A549 (cell line): ENCODE results near the gene ZNF808. TPM values are rescaled to one million over a fixed set of nuclear protein-coding genes. Genes with fewer than 3 reads are reported as not detected.
"Not testable (repeated sequence)": the region's sequence is repeated elsewhere in the genome, so short reads cannot be mapped to it uniquely, and the experiment has no call there.

Experiments used
- ATAC-seq, 2 experiments: fragments of 200-7000 bp in 1 of 2; fragments of >200 bp in 1 of 2; cut with Nextera tagmentation in 1 of 2; cut with Tn5 transposase in 1 of 2; 3 replicates each; pipeline versions ENCODE4 v1.8.0 to v1.9.1; 2018 to 2020; ENCODE audit warnings: mild to moderate bottlenecking in 1 of 2, moderate library complexity in 1 of 2
- CTCF ChIA-PET: fragments of 300-600 bp; sonication (Branson Sonifier 250); formaldehyde crosslinking; extraction: SDS; loops from one replicate; lab custom pipeline; 2021; ENCODE audit warnings: antibody characterized with exemption, inconsistent platforms; lab: Yijun Ruan, JAX
- POLR2A ChIA-PET: fragments of 350-600 bp; formaldehyde crosslinking; extraction: SDS; loops from one replicate; lab custom pipeline; 2021; ENCODE audit warnings: antibody characterized with exemption, inconsistent platforms; lab: Yijun Ruan, JAX
- DNase-seq, 2 experiments: peaks; one replicate each; pipeline versions ENCODE4 v3.0.0 to v3.0.0-alpha.2; 2011 to 2016; ENCODE audit warnings: low read depth in 1 of 2, low spot score in 1 of 2
- FAIRE-seq: peaks from 2 replicates; lab custom pipeline; 2011; peaks lifted over from hg19 to GRCh38; lab: Jason Lieb, UNC
- H3K27ac ChIP-seq, 2 experiments: fragments of >200 bp; sonication (Bioruptor Twin); formaldehyde crosslinking; 3 replicates each; pipeline ENCODE4 v1.5.1; 2016 to 2017
- H3K4me1 ChIP-seq: fragments of >200 bp; sonication (Bioruptor Twin); formaldehyde crosslinking; 3 replicates; pipeline ENCODE4 v1.6.1; 2016
- H3K4me2 ChIP-seq: fragments of >200 bp; sonication (Bioruptor Twin); formaldehyde crosslinking; 3 replicates; pipeline ENCODE4 v1.6.1; 2016
- H3K4me3 ChIP-seq: fragments of >200 bp; sonication (Bioruptor Twin); formaldehyde crosslinking; 3 replicates; pipeline ENCODE4 v1.5.1; 2016
- H3K9me3 ChIP-seq: fragments of >200 bp; sonication (Bioruptor Twin); formaldehyde crosslinking; 3 replicates; pipeline ENCODE4 v1.6.1; 2016
- ATOH8 ChIP-seq: fragments of 250-450 bp; sonication (Bioruptor Pico); IDR thresholded peaks from 2 replicates; pipeline ENCODE4 v1.5.0; 2020; ENCODE audit warnings: low read depth, mild to moderate bottlenecking, moderate library complexity
- BHLHE40 ChIP-seq: IDR thresholded peaks from 2 replicates; pipeline ENCODE4 v1.6.1; 2012; ENCODE audit warnings: low read depth, low read length, inconsistent platforms
- CBX2 ChIP-seq: fragments of 200-600 bp; sonication (generic); IDR thresholded peaks from 2 replicates; pipeline ENCODE4 v1.6.1; 2016; ENCODE audit warnings: low read depth, mild to moderate bottlenecking, borderline replicate concordance
- ESRRA ChIP-seq: fragments of 150-350 bp; IDR thresholded peaks from 2 replicates; pipeline ENCODE4 v1.6.1; 2014; ENCODE audit warnings: mild to moderate bottlenecking, low read length, borderline replicate concordance
- GATA3 ChIP-seq: IDR thresholded peaks from 2 replicates; pipeline ENCODE4 v1.6.1; 2012; ENCODE audit warnings: borderline replicate concordance
- HEYL ChIP-seq: fragments of 250-450 bp; sonication (Bioruptor Pico); IDR thresholded peaks from 2 replicates; pipeline ENCODE4 v1.8.0; 2021; ENCODE audit warnings: mild to moderate bottlenecking, moderate library complexity
- HMGXB4 ChIP-seq: fragments of 250-450 bp; sonication (Bioruptor Pico); IDR thresholded peaks from 2 replicates; pipeline ENCODE4 v1.5.0; 2021; ENCODE audit warnings: mild to moderate bottlenecking, moderate library complexity, borderline replicate concordance
- HOXA7 ChIP-seq: fragments of 250-450 bp; sonication (Bioruptor Pico); IDR thresholded peaks from 2 replicates; pipeline ENCODE4 v1.5.0; 2020; ENCODE audit warnings: mild to moderate bottlenecking, moderate library complexity
- HOXB13 ChIP-seq: fragments of 250-450 bp; sonication (Bioruptor Pico); IDR thresholded peaks from 2 replicates; pipeline ENCODE4 v1.5.0; 2020; ENCODE audit warnings: low read depth, mild to moderate bottlenecking, moderate library complexity
- KDM5A ChIP-seq: fragments of 200-600 bp; sonication (generic); IDR thresholded peaks from 2 replicates; pipeline ENCODE4 v1.6.1; 2016; ENCODE audit warnings: antibody characterized with exemption, mild to moderate bottlenecking
- MAFK ChIP-seq: fragments of 450-650 bp; IDR thresholded peaks from 2 replicates; pipeline ENCODE4 v1.6.1; 2014; ENCODE audit not compliant: partially characterized antibody
- NPAS2 ChIP-seq: fragments of 250-450 bp; sonication (Bioruptor Pico); IDR thresholded peaks from 2 replicates; pipeline ENCODE4 v1.8.0; 2022; ENCODE audit warnings: mild to moderate bottlenecking, moderate library complexity, borderline replicate concordance
- POLR2AphosphoS2 ChIP-seq: conservative IDR thresholded peaks from 2 replicates; pipeline ENCODE4 v1.6.1; 2012; ENCODE audit warnings: low read length, improper control_type of control experiment, inconsistent platforms
- RNF2 ChIP-seq: fragments of 200-600 bp; sonication (generic); IDR thresholded peaks from 2 replicates; pipeline ENCODE4 v1.6.1; 2016; ENCODE audit warnings: low read depth, mild to moderate bottlenecking, antibody characterized with exemption, moderate library complexity, borderline replicate concordance
- TFCP2L1 ChIP-seq: fragments of 250-450 bp; sonication (Bioruptor Pico); IDR thresholded peaks from 2 replicates; pipeline ENCODE4 v1.5.0; 2021; ENCODE audit warnings: mild to moderate bottlenecking
- ZFP36 ChIP-seq: fragments of 450-650 bp; IDR thresholded peaks from 2 replicates; pipeline ENCODE4 v1.6.1; 2014; ENCODE audit warnings: borderline replicate concordance; ENCODE audit not compliant: partially characterized antibody
- ZSCAN20 ChIP-seq: fragments of 250-450 bp; sonication (Bioruptor Pico); IDR thresholded peaks from 2 replicates; pipeline ENCODE4 v1.8.0; 2022; ENCODE audit warnings: mild to moderate bottlenecking, moderate library complexity
- WGBS: methylation state at CpG from one replicate; pipeline ENCODE4 v1.1.6; 2017; ENCODE audit errors: missing lambda C conversion rate; 5-methylcytosine and 5-hydroxymethylcytosine counted together
- polyA plus RNA-seq, 4 experiments: library from polyadenylated mRNA; depleted of rRNA in 3 of 4; stranded (reverse); fragments of >200 nt; fragmentation: RNase III in 1 of 4; extraction: RNeasy Plus Mini Kit Qiagen cat#74134 plus additional on column Dnase treatment in 1 of 4; gene quantifications; 2 replicates in 3 of 4; 3 replicates in 1 of 4; pipeline ENCODE4 v1.2.3, GENCODE V29; 2011 to 2017

Gene ZNF808
- polyA plus RNA-seq, 2 of the 4 experiments (the other 2 are of a cell fraction): 0.22 to 0.45 TPM

GRCh38 chr19:52518646-52519045 is 8.8 kb upstream of the ZNF808 start:
- no peak overlapping the region for H3K4me2 ChIP-seq
- WGBS: 0% methylated on average over 2 of the region's 2 CpGs
- peaks cover 64% of the 10 kb centered on the region for H3K9me3 ChIP-seq
- H3K4me3 ChIP-seq: no peak overlapping the region
- FAIRE-seq (no peak), DNase-seq (no peak), ATAC-seq (no peak)
- ChIA-PET CTCF (interaction anchor here (0.6 kb wide), 1 partner anchor 36 kb away, joined by 3 read pairs; no protein-coding TSS in a partner anchor), POLR2A (no interaction called here)
- H3K4me1 ChIP-seq: no peaks in the 10 kb centered on the region
- no peak for TF ChIP-seq HMGXB4
- no peak for TF ChIP-seq HOXB13 (CRISPR knock-in tag)
- no peak for TF ChIP-seq ZFP36
- TF ChIP-seq KDM5A: no peak
- no peak for TF ChIP-seq HEYL (CRISPR knock-in tag)
- TF ChIP-seq CBX2: no peak
- TF ChIP-seq NPAS2: no peak
- TF ChIP-seq MAFK: no peak
- TF ChIP-seq POLR2AphosphoS2: no peak
- no peak for TF ChIP-seq ATOH8 (CRISPR knock-in tag)
- no peak overlapping the region for H3K27ac ChIP-seq

GRCh38 chr19:52519175-52519574 is 8.3 kb upstream of the ZNF808 start:
- H3K9me3 ChIP-seq: peaks cover 65% of the 10 kb centered on the region
- ATAC-seq, DNase-seq, H3K4me2 ChIP-seq, H3K27ac ChIP-seq, POLR2A ChIA-PET, H3K4me3 ChIP-seq, FAIRE-seq, H3K4me1 ChIP-seq, CTCF ChIA-PET: not testable (repeated sequence)
- WGBS: 46% methylated on average over 7 of the region's 7 CpGs

GRCh38 chr19:52520013-52520412 is 7.5 kb upstream of the ZNF808 start:
- no peak overlapping the region for H3K27ac ChIP-seq
- H3K4me3 ChIP-seq: no peak overlapping the region
- POLR2A ChIA-PET: no interaction called here
- H3K4me1 ChIP-seq: no peaks in the 10 kb centered on the region
- WGBS: 10% methylated on average over 4 of the region's 4 CpGs
- FAIRE-seq: no peak
- CTCF ChIA-PET: interaction anchor here (0.6 kb wide), 1 partner anchor 10 kb away, joined by 3 read pairs; no protein-coding TSS in a partner anchor
- H3K4me2 ChIP-seq: no peak overlapping the region
- H3K9me3 ChIP-seq: peaks cover 63% of the 10 kb centered on the region
- no peak for ATAC-seq
- DNase-seq: no peak
- TF ChIP-seq RNF2 (no peak), BHLHE40 (no peak), TFCP2L1 (CRISPR knock-in tag) (no peak)
- TF ChIP-seq, all 56 proteins: peak for 0

- H3K27ac ChIP-seq: no peak overlapping the region
- no peak overlapping the region for H3K4me3 ChIP-seq
- TF ChIP-seq ESRRA (no peak), GATA3 (no peak), ZSCAN20 (CRISPR knock-in tag) (no peak), HOXA7 (CRISPR knock-in tag) (no peak)
- H3K9me3 ChIP-seq: peaks cover 66% of the 10 kb centered on the region
- ChIA-PET POLR2A (no interaction called here), CTCF (no interaction called here)
- ATAC-seq: no peak
- H3K4me2 ChIP-seq: no peak overlapping the region
- H3K4me1 ChIP-seq: no peaks in the 10 kb centered on the region
- 23% methylated on average over 7 of the region's 14 CpGs for WGBS
- no peak for FAIRE-seq
- no peak for DNase-seq
Observed at GRCh38 chr19:52522551-52522950, 4.9 kb upstream of the ZNF808 start.
